NCI-H2227 (cell line): ENCODE data around the gene FUT4.
"Not testable (repeated sequence)": the region's sequence is repeated elsewhere in the genome, so short reads cannot be mapped to it uniquely, and the experiment has no call there.

ENCODE experiments used
- DNase-seq: peaks from one replicate; lab custom pipeline; 2025; ENCODE audit not compliant: unreplicated experiment; lab: John Stamatoyannopoulos, UW

FUT4 gene, protein sequence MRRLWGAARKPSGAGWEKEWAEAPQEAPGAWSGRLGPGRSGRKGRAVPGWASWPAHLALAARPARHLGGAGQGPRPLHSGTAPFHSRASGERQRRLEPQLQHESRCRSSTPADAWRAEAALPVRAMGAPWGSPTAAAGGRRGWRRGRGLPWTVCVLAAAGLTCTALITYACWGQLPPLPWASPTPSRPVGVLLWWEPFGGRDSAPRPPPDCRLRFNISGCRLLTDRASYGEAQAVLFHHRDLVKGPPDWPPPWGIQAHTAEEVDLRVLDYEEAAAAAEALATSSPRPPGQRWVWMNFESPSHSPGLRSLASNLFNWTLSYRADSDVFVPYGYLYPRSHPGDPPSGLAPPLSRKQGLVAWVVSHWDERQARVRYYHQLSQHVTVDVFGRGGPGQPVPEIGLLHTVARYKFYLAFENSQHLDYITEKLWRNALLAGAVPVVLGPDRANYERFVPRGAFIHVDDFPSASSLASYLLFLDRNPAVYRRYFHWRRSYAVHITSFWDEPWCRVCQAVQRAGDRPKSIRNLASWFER

DNA sequence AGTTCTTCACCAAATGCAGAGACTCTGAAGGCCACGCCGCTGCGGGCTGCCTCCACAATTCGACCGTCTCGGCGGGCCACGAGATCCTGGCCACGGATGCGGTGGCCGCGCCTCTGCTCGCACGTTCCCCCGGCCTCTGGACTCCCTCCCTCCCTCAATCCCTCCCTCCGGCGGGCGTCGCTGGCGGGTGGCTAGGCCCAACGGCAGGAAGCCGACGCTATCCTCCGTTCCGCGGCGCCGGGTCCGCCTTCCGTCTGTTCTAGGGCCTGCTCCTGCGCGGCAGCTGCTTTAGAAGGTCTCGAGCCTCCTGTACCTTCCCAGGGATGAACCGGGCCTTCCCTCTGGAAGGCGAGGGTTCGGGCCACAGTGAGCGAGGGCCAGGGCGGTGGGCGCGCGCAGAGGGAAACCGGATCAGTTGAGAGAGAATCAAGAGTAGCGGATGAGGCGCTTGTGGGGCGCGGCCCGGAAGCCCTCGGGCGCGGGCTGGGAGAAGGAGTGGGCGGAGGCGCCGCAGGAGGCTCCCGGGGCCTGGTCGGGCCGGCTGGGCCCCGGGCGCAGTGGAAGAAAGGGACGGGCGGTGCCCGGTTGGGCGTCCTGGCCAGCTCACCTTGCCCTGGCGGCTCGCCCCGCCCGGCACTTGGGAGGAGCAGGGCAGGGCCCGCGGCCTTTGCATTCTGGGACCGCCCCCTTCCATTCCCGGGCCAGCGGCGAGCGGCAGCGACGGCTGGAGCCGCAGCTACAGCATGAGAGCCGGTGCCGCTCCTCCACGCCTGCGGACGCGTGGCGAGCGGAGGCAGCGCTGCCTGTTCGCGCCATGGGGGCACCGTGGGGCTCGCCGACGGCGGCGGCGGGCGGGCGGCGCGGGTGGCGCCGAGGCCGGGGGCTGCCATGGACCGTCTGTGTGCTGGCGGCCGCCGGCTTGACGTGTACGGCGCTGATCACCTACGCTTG lies at the start of gene FUT4:
FUT4 (plus strand) TSS at position 227 of the 951 bp plus-strand sequence; CDS start at position 440, 213 bp downstream.
- peak; percentile 80 for DNase-seq

DNA sequence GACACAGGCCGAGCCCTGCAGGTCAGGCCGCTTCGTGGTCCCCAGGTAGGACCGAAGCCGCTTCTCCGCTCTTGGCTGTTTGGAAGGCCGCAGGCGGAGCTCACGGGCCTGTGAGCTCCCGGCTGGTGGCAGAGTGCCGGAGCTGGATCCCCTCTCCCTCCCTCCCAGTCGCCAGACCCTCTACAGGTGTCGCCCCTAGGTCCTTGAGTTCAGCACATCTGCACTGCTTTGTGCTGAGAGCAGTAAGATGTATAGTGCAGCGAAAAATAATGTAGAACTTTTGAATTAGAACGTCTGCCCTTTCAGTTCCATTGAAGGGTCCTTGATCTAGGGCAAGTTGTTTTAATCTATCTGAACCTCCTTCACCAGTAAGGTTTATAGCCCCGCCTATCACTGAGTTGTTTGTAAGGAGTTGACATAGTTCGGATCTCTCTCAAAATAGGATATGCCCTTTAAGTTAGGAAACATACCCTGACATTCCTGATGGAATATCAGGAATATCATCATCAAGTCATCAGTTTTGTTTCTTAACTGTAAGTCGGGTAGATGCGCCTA lies 49.5 kb upstream of the FUT4 start:
- no peak for DNase-seq

DNA sequence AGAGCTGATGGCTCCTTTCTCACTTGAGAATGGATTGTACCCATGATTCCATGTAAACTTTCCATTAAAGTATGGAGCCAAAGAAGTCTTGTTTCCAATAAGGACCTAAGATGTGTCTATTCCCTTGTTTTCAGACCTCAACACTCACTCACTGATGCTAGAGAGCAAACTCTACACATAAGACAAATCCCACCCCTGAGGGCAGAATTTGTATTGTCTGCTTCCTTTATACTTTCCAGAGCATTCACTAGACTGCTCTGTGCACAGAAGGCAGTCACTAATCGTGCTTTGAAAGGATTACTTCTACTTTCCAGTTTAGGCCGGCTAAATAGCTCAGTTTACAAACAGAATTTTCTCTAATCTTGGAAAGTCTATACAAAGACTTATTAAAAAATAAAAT lies 43.5 kb upstream of the FUT4 start:
- DNase-seq, result no peak

DNA sequence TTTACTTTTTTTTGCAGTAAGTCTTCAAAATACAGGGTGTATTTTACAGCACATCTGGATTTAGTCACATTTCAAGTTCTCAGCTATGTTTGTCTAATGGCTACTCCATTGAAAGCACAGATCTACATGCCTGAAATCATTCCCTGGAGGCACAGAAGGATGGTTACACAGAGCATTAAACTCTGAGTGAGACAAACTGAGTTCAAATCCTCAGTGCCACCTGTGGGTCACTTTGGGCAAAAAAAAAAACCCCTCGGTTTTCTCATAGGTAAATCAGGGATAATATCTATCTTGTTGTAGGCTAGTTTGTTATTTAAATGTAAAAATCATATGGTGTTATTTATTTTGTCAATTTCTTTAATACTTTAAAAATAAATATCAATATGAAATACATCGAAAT lies 42.2 kb upstream of the FUT4 start:
- DNase-seq, result no peak

DNA sequence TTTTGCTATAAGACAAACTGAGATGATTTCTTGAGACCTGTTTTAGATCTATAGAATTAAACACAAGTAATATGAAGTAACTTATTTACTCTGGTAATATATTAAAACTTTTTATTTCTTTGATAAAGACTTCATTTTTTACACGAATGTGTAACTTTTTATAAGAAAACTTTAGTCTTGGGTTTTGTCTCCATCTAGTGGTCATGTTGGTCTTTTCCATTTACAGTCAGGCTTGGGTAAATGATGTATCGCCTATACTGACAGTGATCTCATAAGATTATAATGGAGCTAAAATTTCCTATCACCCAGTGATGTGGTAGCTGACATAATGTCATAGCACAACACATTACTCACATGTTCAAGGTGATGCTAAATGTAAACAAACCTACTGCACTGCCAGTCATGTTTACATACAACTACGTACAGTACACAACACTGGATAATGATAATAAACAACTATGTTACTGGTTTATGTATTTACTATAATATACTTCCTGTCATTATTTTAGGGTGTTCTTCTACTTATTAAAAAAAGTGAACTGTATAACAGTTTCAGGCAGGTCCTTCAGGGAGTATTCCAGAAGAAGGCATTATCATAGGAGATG lies 38.9 kb upstream of the FUT4 start:
- peak; percentile 37 for DNase-seq

DNA sequence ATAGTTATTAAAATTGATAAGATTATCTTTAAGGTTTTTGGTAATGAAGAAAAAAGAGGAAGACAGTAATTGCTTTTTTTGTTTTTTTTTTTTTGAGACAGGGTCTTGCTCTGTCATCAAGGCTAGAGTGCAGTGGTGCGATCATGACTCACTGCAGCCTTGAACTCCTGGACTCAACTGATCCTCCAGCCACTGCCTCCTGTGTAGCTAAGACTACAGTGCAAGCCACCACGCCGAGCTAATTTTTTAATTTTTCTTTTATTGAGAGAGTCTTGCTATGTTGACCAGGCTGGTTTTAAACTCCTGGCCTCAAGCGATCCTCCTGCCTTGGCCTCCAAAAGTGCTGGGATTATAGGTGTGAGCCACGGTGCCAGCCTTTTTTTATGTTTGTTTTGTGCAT lies 37.2 kb upstream of the FUT4 start:
- not testable (repeated sequence) for DNase-seq

DNA sequence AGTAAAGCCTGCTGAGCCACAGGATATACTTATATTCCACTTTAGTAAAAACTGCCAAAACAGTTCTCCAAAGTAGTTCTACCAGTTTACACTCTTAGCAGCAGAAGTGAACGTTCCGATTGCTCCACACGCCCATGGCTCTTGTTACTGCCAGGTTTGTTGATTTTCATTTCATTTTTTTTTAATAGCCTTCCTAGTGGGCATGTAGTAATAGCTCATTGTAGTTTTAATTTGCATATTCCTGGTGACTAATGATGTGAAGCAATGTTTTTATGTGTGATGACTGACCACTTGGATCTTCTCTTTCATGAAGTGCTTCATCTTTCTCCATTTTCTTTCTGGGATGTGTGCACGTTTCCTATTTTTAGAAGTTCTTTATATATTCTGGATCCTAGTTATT lies 36.2 kb upstream of the FUT4 start:
- no peak for DNase-seq

DNA sequence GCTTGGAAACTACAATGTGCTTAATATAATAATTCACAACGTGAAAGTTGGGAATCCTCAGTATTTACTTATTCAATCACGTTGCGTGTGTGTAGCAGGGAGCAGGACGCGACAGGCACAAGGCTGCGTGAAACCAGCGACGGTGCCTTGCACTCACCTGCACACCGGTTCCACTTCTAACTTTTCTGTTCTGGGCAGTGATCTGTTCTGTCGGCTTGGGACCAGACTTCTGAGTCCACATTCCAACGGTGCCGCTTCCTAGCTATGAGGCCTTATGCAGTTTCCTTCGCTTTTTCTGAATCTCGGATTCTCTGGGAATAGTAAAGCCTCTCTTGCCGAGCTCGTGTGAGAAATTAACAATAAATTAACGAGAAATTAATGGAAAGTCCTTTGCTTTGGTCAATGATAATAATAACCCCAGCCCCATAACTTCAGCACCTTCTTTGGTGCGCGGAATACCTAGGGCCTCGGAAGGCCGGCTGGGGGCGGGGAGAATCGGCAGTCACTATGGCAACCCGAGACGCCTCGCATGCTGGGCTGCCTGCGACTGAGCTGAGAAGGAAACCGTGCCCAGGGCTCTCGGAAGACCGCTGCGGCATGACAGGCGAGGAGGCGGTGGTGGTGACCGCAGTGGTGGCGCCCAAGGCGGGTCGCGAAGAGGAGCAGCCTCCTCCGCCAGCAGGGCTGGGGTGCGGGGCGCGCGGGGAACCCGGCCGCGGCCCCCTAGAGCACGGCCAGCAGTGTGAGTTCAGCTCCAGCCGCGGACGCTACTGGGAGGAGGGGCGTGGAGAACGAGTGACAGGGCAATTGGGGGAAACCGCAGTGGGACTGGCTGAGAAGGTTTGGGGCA lies 31.6 kb upstream of the FUT4 start, which contains the start of gene C11orf97:
C11orf97 (plus strand) TSS at position 530 of the 850 bp plus-strand sequence; CDS start at position 598, 68 bp downstream.
- DNase-seq, result peak; percentile 72

DNA sequence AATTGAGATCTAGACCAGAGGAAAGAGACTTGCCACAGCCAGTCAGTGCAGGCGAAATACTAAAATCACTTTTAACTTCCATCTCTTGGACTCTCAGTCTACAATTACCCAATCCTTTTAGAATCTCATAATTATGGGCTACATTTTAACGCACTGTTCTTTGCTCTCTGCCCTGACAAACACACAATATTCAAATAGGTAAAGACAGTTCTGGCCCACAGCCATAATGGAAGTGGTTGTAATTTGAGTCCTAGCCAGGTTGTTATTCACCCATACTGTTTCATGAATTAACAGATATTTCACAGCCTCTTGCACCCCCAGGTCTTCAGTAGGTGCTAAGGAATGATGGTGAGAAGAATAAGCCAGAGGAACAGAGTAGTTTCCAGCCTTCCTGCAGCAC lies 30.6 kb upstream of the FUT4 start:
- DNase-seq, result peak; percentile 39

DNA sequence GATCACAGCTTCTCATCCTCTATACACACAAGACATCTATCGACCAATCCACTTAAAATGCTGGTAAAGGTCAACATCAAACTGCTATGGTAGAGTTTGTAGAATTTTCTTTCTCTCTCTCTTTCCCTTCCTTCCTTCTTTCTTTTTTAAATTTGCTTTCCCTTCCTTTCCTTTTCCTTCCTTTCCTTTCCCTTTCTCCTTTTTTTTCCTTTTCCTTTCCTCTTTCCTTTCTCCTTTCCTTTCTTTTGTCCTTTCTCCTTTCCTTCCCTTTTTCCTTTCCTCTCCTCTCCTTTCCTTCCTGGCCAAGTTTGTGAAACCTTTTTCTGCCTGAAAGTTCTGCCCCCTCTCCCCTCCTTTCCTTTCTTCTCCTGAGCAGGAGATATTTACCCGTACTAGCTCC lies 28.3 kb upstream of the FUT4 start:
- DNase-seq, result no peak

DNA sequence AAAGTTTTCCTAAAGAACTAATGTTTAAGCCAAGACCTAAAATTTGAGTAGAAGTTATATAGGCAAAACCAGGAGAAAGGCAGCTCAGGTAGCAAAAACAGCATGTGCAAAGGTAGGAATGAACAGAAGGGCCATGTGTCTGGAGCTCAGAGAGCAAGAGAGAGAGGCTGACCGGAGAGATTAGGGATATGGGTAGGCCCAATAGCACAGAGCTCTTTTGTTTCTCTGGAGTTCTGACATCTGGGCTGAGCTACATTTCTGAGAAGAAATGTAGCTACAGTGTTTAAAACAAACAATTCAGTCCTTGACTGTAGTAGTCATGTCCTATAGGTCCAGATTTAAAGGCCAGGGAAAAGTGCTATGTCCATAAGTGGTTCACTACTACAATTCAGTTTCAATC lies 27.0 kb upstream of the FUT4 start:
- no peak for DNase-seq

DNA sequence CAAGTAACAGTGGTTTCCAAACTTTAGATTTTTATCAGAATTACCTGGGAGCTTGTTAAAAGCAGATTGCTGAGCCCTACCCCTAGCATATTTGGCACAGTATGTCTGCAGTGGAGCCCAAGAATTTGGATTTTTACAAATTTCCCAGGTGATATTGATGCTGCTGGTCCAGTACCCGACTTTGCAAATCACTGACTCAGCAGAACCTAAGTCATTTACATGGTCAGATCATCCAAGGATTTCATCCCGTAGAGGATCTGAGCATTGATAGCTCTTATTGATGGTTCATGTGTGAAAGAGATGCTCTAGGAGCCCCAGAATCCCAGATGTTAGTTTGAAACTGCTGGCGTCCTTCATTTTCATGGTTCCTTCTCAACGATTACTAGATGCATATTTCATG lies 25.4 kb upstream of the FUT4 start:
- DNase-seq, result no peak

DNA sequence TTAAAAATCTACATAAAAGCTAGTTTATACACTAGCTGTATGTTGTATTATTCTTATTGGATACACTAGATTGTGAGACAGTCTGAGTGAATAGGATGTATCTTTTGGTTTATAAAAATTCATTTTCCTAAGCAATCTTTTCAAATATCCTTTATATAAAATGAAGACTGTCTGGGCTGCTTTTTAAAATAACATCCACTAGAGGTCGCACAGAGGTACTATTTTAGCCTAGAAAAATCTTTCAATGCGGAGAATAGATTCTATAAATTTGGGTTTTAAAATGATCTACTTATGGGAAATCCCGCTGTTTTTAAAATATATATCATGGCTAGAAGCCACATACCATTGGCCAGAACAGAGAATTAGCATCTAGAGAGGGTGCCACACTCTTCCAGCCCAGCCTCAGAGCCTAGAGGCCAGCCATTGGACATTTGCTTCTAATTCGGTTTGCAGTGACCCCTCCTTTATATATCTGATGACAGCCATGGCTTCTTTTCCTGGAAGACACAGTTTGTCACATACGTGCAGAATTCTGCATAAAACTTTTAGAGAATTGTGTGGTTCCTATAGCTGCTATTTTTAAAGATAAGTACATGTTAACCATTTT lies 24.1 kb upstream of the FUT4 start:
- peak; percentile 37 for DNase-seq

DNA sequence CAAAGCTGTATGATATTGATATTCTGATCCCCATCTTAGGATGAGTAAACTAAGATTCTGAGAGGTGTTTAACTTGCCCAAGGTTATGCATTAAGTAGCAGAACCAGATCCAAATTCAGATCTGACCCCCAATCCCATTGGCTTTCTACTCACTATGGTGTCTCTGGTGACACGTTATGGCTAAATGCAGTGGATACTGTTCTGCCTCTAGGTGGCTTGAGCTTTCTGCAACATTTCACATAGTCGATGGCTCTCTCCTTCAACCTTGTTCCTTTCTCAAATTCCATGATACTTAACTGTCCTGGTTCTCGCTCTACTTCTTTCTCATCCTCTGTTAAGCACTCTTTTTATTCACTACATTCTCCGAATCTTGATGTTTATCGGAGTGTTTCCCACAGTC lies 22.0 kb upstream of the FUT4 start:
- no peak for DNase-seq

DNA sequence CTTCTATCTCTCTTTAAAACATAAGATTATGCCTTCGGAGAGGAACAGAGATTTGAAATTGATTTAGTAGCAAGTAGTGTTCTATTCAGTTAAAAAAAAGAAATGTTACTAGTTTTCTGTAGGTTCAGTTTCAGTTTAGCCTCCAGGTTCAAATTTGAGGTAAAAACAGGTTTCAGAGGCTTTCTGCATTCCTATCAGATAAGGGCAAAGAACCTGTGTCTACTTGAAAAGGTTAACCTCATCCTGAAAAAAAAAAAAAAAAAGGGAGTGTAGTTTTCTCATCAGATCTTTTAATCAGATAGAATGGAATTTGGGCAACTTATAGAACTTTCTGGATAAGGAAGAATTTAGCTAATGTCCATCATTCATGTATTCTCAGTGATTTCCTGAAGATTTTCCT lies 19.4 kb upstream of the FUT4 start:
- DNase-seq, result no peak

DNA sequence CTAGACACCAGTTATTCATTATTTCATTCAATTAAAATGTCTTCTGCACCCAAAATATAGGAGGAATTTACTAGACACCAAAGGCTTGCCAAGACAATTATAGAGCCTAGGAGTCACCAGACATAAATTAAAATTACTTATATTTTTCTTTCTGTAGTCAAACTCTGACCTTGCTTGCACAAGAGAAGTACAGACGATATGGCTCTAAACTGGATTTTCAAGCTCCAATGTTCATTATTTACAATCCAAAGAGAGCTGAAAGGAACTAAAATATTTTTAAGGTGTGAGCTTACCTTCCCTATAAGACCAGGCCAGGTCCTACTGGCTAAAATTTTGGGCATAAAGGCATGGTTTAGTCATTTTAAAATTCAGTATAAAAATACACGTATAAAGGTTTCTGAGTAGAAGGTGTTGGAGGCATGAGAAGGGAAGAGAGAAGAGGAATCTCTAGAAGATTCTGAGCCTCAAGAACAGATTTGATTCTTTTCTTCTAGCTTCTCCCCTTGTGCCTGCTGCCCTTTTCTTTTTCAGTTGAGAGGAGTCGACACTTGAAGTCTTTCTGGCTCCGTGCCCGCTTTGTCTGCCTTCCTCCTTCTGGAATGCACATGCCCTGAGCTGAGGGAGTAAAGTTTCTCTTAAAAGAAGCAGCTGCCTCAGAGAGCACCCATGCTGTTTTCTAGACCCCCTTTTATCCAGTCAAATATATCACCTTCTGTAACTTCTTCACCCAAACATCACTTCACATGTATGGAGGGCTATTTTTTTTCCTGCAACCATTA lies 18.0 kb upstream of the FUT4 start:
- peak; percentile 32 for DNase-seq

DNA sequence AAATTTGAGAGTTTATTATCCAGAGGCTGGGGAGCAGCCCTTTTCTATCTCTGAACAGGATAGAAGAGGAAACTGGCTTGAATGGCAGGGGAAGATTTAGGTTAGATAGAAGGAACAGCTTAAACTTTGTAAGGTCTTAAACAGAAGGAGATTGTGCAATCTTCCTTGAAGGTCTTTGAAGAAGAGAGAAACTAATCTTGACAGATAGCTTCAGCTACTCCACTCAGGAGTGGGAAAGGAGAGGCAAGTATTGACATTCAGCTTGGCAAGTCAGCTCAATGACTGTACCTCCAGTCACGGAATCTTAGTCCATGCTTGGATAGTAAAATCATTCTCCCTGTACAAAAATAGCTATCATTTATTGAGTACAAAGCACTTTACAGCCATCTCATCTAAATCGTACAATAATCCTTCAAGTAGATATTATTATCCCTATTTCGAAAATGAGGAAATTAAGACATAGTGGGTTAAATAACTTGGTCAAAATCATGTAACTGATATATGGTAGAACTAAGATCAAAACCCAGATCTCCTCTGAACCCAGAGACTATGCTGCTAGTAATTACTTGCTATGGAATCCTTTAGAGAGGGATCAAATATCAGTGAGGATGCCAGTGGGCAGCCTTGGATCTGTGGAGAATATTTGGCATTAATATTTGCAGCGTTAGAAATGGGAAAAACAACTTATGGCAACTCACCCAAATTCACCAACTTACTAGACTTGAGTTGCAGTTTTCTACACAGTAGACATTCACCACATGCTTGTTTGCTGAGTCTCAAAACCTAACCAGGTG lies 16.9 kb upstream of the FUT4 start:
- no peak for DNase-seq

DNA sequence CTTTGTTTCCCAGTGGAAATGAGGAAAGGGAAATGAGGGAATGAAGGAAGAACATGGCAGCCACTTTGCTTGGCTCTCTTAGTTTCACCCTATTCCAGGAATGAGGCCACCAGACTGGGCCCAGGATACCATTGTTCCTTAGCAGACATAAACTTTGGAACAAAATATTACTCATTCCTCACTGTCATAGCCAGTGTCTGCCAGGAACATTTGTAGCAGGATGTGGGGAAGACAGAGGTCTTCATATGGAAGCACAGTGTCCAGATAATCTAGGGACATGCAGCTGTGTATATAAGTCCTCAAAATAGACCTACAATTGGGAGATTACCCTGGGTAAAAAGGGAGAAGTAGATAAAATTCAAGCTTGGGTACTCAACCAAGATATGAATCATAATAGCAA lies 15.2 kb upstream of the FUT4 start:
- no peak for DNase-seq
